ENCODE results near the gene NFKBIB. TPM values are rescaled to one million over a fixed set of nuclear protein-coding genes. Genes with fewer than 3 reads are reported as not detected.

The NFKBIB gene
- total and polyA plus RNA-seq, 2 experiments from 2014 or later, result 24.1 to 29.6 TPM

- Histone ChIP-seq H3K79me2 (no peaks in the 10 kb centered on the region), H3K9me3 (ENCODE audit: low read depth) (no peaks in the 10 kb centered on the region), H4K20me1 (ENCODE audit: insufficient read depth, poor library complexity, severe bottlenecking) (no peaks in the 10 kb centered on the region), H3K27ac (no peak overlapping the region), H3K4me2 (no peak overlapping the region), H3K36me3 (replicated peaks; ENCODE audit: insufficient read depth, low read depth) (no peaks in the 10 kb centered on the region), H2AFZ (no peak overlapping the region), H3K27me3 (no peaks in the 10 kb centered on the region), H3K4me1 (ENCODE audit: insufficient read depth) (no peaks in the 10 kb centered on the region), H3K4me3 (no peak overlapping the region), H3K9me2 (replicated peaks; ENCODE audit: insufficient read depth) (no peaks in the 10 kb centered on the region)
- 97% methylated on average over 17 of the region's 17 CpGs for WGBS (ENCODE audit: low lambda C conversion rate, missing lambda C conversion rate)
- DNase-seq (ENCODE audit: low spot score), result no peak
- no peak for TF ChIP-seq EZH2 (IDR thresholded peaks at IDR 0.05; ENCODE audit: borderline replicate concordance)
- no peak for TF ChIP-seq EZH2phosphoT487 (IDR thresholded peaks at IDR 0.05; ENCODE audit: low read depth, severe bottlenecking, unreplicated experiment)
- TF ChIP-seq CTCF (IDR thresholded peaks at IDR 0.05; ENCODE audit: poor library complexity), result no peak
Measured at GRCh38 chr19:38888876-38889275, 10.9 kb upstream of the NFKBIB start.

- WGBS (ENCODE audit: low lambda C conversion rate, missing lambda C conversion rate), result 94% methylated on average over 8 of the region's 8 CpGs
- no peaks in the 10 kb centered on the region for H3K27me3 ChIP-seq
- H3K36me3 ChIP-seq (replicated peaks; ENCODE audit: insufficient read depth, low read depth), result no peaks in the 10 kb centered on the region
- H3K79me2 ChIP-seq, result no peaks in the 10 kb centered on the region
- no peak for DNase-seq (ENCODE audit: low spot score)
- no peaks in the 10 kb centered on the region for H3K9me2 ChIP-seq (replicated peaks; ENCODE audit: insufficient read depth)
- H3K4me2 ChIP-seq, result no peak overlapping the region
- no peaks in the 10 kb centered on the region for H4K20me1 ChIP-seq (ENCODE audit: insufficient read depth, poor library complexity, severe bottlenecking)
- TF ChIP-seq EZH2phosphoT487 (IDR thresholded peaks at IDR 0.05; ENCODE audit: low read depth, severe bottlenecking, unreplicated experiment) (no peak), CTCF (IDR thresholded peaks at IDR 0.05; ENCODE audit: poor library complexity) (no peak), EZH2 (IDR thresholded peaks at IDR 0.05; ENCODE audit: borderline replicate concordance) (no peak)
- H3K27ac ChIP-seq, result no peak overlapping the region
- no peaks in the 10 kb centered on the region for H3K4me1 ChIP-seq (ENCODE audit: insufficient read depth)
- H3K9me3 ChIP-seq (ENCODE audit: low read depth), result no peaks in the 10 kb centered on the region
- no peak overlapping the region for H3K4me3 ChIP-seq
- H2AFZ ChIP-seq, result no peak overlapping the region
Measured at GRCh38 chr19:38889803-38890202, 10.0 kb upstream of the NFKBIB start.

DNA sequence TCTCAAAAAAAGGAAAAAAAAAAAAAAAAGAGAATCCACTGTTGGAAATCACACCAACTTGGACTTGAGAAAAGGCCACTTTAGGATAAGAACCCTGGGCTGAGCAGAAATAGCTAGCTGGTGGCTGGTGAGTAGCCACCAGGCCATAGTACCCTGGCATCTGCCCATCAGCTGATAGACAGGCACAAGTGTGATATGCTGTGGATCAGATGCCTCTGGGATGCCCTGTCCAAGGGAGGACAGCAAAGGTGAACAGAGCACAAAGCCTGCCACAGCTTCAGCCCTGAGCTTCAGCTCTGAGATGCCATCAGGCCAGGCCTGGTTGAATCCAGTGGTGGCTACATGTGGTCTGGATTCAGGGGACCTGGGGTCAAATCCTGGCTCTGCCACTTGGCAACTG, 9.1 kb upstream of the NFKBIB start:
- no peaks in the 10 kb centered on the region for H4K20me1 ChIP-seq (ENCODE audit: insufficient read depth, poor library complexity, severe bottlenecking)
- TF ChIP-seq EZH2phosphoT487 (IDR thresholded peaks at IDR 0.05; ENCODE audit: low read depth, severe bottlenecking, unreplicated experiment), result no peak
- TF ChIP-seq CTCF (IDR thresholded peaks at IDR 0.05; ENCODE audit: poor library complexity), result no peak
- TF ChIP-seq EZH2 (IDR thresholded peaks at IDR 0.05; ENCODE audit: borderline replicate concordance), result no peak
- no peak overlapping the region for H3K4me2 ChIP-seq
- H3K9me2 ChIP-seq (replicated peaks; ENCODE audit: insufficient read depth), result no peaks in the 10 kb centered on the region
- no peaks in the 10 kb centered on the region for H3K27me3 ChIP-seq
- H2AFZ ChIP-seq, result no peak overlapping the region
- H3K36me3 ChIP-seq (replicated peaks; ENCODE audit: insufficient read depth, low read depth), result no peaks in the 10 kb centered on the region
- H3K27ac ChIP-seq, result no peak overlapping the region
- no peaks in the 10 kb centered on the region for H3K9me3 ChIP-seq (ENCODE audit: low read depth)
- DNase-seq (ENCODE audit: low spot score), result no peak
- H3K79me2 ChIP-seq, result peaks cover 4% of the 10 kb centered on the region
- no peaks in the 10 kb centered on the region for H3K4me1 ChIP-seq (ENCODE audit: insufficient read depth)
- H3K4me3 ChIP-seq, result no peak overlapping the region

GRCh38 chr19:38891771-38892170, 8.0 kb upstream of the NFKBIB start:
- no peaks in the 10 kb centered on the region for H3K9me2 ChIP-seq (replicated peaks; ENCODE audit: insufficient read depth)
- DNase-seq (ENCODE audit: low spot score), result no peak
- H3K4me3 ChIP-seq, result no peak overlapping the region
- H3K36me3 ChIP-seq (replicated peaks; ENCODE audit: insufficient read depth, low read depth), result no peaks in the 10 kb centered on the region
- no peaks in the 10 kb centered on the region for H3K27me3 ChIP-seq
- no peak overlapping the region for H2AFZ ChIP-seq
- WGBS (ENCODE audit: low lambda C conversion rate, missing lambda C conversion rate), result 92% methylated on average over 6 of the region's 6 CpGs
- no peaks in the 10 kb centered on the region for H4K20me1 ChIP-seq (ENCODE audit: insufficient read depth, poor library complexity, severe bottlenecking)
- H3K27ac ChIP-seq, result no peak overlapping the region
- peaks cover 13% of the 10 kb centered on the region for H3K79me2 ChIP-seq
- no peak overlapping the region for H3K4me2 ChIP-seq
- TF ChIP-seq EZH2 (IDR thresholded peaks at IDR 0.05; ENCODE audit: borderline replicate concordance) (no peak), CTCF (IDR thresholded peaks at IDR 0.05; ENCODE audit: poor library complexity) (no peak), EZH2phosphoT487 (IDR thresholded peaks at IDR 0.05; ENCODE audit: low read depth, severe bottlenecking, unreplicated experiment) (no peak)
- no peaks in the 10 kb centered on the region for H3K4me1 ChIP-seq (ENCODE audit: insufficient read depth)
- no peaks in the 10 kb centered on the region for H3K9me3 ChIP-seq (ENCODE audit: low read depth)

Data from hepatocyte (in vitro differentiated cells).